Measurements from ENCODE around the gene CACHD1. TPM values are rescaled to one million over a fixed set of nuclear protein-coding genes. Genes with fewer than 3 reads are reported as not detected.

CACHD1 gene
- total RNA-seq, 1 donor from 2014 or later = 14.2 TPM

GRCh38 chr1:64654519-64655341 is 184.8 kb downstream of the CACHD1 start:
- DNase-seq (ENCODE audit: low spot score) = no peak

- DNase-seq (ENCODE audit: low spot score) = no peak
Measured at GRCh38 chr1:64655861-64656260, 185.9 kb downstream of the CACHD1 start.

GRCh38 chr1:64659478-64660138 is 189.7 kb downstream of the CACHD1 start:
- no peak for DNase-seq (ENCODE audit: low spot score)

- DNase-seq (ENCODE audit: low spot score) = no peak
Measured at GRCh38 chr1:64663668-64664067, 193.7 kb downstream of the CACHD1 start.

- no peak for DNase-seq (ENCODE audit: low spot score)
Measured at GRCh38 chr1:64664299-64664698, 194.4 kb downstream of the CACHD1 start.

- DNase-seq (ENCODE audit: low spot score) = no peak
Measured at GRCh38 chr1:64669098-64669675, 199.3 kb downstream of the CACHD1 start.

- no peak for DNase-seq (ENCODE audit: low spot score)
Measured at GRCh38 chr1:64675718-64676345, 205.9 kb downstream of the CACHD1 start.

- DNase-seq (ENCODE audit: low spot score) = no peak
Measured at GRCh38 chr1:64676386-64676785, 206.5 kb downstream of the CACHD1 start.

GRCh38 chr1:64677532-64677931 is 207.6 kb downstream of the CACHD1 start:
- no peak for DNase-seq (ENCODE audit: low spot score)

GRCh38 chr1:64678366-64678765 is 208.4 kb downstream of the CACHD1 start:
- DNase-seq (ENCODE audit: low spot score) = no peak

- DNase-seq (ENCODE audit: low spot score) = no peak
Measured at GRCh38 chr1:64679177-64679576, 209.2 kb downstream of the CACHD1 start.

GRCh38 chr1:64680599-64680998 is 210.7 kb downstream of the CACHD1 start:
- DNase-seq (ENCODE audit: low spot score) = no peak

- DNase-seq (ENCODE audit: low spot score) = no peak
Measured at GRCh38 chr1:64681043-64681442, 211.1 kb downstream of the CACHD1 start.

GRCh38 chr1:64683419-64683818 is 213.5 kb downstream of the CACHD1 start:
- no peak for DNase-seq (ENCODE audit: low spot score)

GRCh38 chr1:64685217-64685616 is 215.3 kb downstream of the CACHD1 start:
- no peak for DNase-seq (ENCODE audit: low spot score)

- no peak for DNase-seq (ENCODE audit: low spot score)
Measured at GRCh38 chr1:64685765-64686341, 215.9 kb downstream of the CACHD1 start.

- DNase-seq (ENCODE audit: low spot score) = no peak
Measured at GRCh38 chr1:64686828-64687724, 217.1 kb downstream of the CACHD1 start.

GRCh38 chr1:64687725-64688327 is 217.9 kb downstream of the CACHD1 start:
- DNase-seq (ENCODE audit: low spot score) = peak; percentile 59

- DNase-seq (ENCODE audit: low spot score) = no peak
Measured at GRCh38 chr1:64691626-64692025, 221.7 kb downstream of the CACHD1 start.

- no peak for DNase-seq (ENCODE audit: low spot score)
Measured at GRCh38 chr1:64692911-64693310, 223.0 kb downstream of the CACHD1 start.

- DNase-seq (ENCODE audit: low spot score) = no peak
Measured at GRCh38 chr1:64693406-64693805, 223.5 kb downstream of the CACHD1 start.
